HEK293T (cell line): Measurements from ENCODE around the gene NFKBIB.

Experiments used
- ARNT ChIP-seq: fragments of 450-650 bp; IDR thresholded peaks from 2 replicates; pipeline ENCODE4 v1.6.1; 2017; ENCODE audit warnings: mild to moderate bottlenecking
- BHLHE40 ChIP-seq: fragments of 450-650 bp; IDR thresholded peaks from 2 replicates; pipeline ENCODE4 v1.6.1; 2016; ENCODE audit warnings: mild to moderate bottlenecking, moderate library complexity, borderline replicate concordance
- CTBP1 ChIP-seq: fragments of 450-650 bp; IDR thresholded peaks from 2 replicates; pipeline ENCODE4 v1.6.1; 2016; ENCODE audit warnings: borderline replicate concordance
- FOXA1 ChIP-seq: fragments of 450-650 bp; IDR thresholded peaks from 2 replicates; pipeline ENCODE4 v1.6.1; 2016; ENCODE audit warnings: mild to moderate bottlenecking
- FOXK2 ChIP-seq: fragments of 450-650 bp; IDR thresholded peaks from 2 replicates; pipeline ENCODE4 v1.6.1; 2016; ENCODE audit warnings: mild to moderate bottlenecking
- FOXM1 ChIP-seq: fragments of 450-650 bp; IDR thresholded peaks from 2 replicates; pipeline ENCODE4 v1.6.1; 2017; ENCODE audit warnings: mild to moderate bottlenecking, borderline replicate concordance
- HDGF ChIP-seq: fragments of 450-650 bp; IDR thresholded peaks from 2 replicates; pipeline ENCODE4 v1.6.1; 2017; ENCODE audit warnings: antibody characterized with exemption, borderline replicate concordance
- NFRKB ChIP-seq: fragments of 450-650 bp; IDR thresholded peaks from 2 replicates; pipeline ENCODE4 v1.6.1; 2016; ENCODE audit warnings: mild to moderate bottlenecking, moderate library complexity
- SP1 ChIP-seq: fragments of 450-650 bp; IDR thresholded peaks from 2 replicates; pipeline ENCODE4 v1.6.1; 2017
- SUZ12 ChIP-seq: fragments of 450-650 bp; IDR thresholded peaks from 2 replicates; pipeline ENCODE4 v1.6.1; 2016; ENCODE audit warnings: mild to moderate bottlenecking
- TARDBP ChIP-seq: fragments of 450-650 bp; IDR thresholded peaks from 2 replicates; pipeline ENCODE4 v1.6.1; 2016
- TF ChIP-seq, protein P1 (sequence below): fragments of 450-650 bp; IDR thresholded peaks from 2 replicates; pipeline ENCODE4 v1.6.1; 2016

DNA sequence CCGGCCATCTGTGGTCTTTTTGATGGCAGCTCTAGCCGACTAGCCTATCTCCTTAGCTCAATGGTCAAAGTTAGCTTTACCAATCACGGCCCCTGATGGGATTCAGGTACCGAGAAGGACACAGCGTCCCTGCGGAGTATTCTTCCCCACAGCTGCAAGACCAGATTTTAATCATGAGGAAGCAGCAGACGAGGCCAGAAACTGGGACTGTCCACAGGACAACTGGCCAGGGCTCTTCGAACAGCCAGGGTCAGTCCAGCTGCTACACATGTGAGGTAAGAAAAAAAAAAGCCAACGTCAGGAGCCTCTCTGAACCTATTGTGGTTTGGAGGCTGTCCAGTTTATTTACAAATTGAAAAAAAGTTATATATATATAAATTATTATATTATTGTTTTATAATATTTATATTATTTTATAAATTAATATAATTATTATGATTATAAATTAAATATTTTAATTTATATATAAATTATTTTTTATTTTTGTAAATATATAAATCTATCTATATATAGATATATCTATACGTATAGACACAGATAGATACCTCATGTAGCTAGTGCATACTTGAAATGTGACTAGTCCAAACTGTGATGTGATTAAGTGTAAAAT is 32.5 kb upstream of the NFKBIB start:
- TF ChIP-seq FOXK2 (no peak), SP1 (no peak), FOXA1 (no peak), ARNT (no peak), HDGF (no peak), NFRKB (no peak), FOXM1 (no peak), BHLHE40 (no peak), SUZ12 (no peak), TARDBP (no peak), CTBP1 (no peak)
- TF ChIP-seq, protein P1, sequence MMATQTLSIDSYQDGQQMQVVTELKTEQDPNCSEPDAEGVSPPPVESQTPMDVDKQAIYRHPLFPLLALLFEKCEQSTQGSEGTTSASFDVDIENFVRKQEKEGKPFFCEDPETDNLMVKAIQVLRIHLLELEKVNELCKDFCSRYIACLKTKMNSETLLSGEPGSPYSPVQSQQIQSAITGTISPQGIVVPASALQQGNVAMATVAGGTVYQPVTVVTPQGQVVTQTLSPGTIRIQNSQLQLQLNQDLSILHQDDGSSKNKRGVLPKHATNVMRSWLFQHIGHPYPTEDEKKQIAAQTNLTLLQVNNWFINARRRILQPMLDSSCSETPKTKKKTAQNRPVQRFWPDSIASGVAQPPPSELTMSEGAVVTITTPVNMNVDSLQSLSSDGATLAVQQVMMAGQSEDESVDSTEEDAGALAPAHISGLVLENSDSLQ, result no peak
